PFSK-1 (cell line): ENCODE measurements around the gene EML1.

Source experiments
- POLR2AphosphoS5 ChIP-seq: IDR thresholded peaks from 2 replicates; pipeline ENCODE4 v1.6.1; 2012; ENCODE audit warnings: low read depth, mild to moderate bottlenecking, control low read depth, low read length, moderate library complexity
- SIN3A ChIP-seq: IDR thresholded peaks from 2 replicates; pipeline ENCODE4 v1.6.1; 2012; ENCODE audit warnings: mild to moderate bottlenecking, low read length, moderate library complexity, borderline replicate concordance; ENCODE audit not compliant: insufficient read depth
- TAF1 ChIP-seq: IDR thresholded peaks from 2 replicates; pipeline ENCODE4 v1.6.1; 2012; ENCODE audit warnings: low read length, control low read depth, borderline replicate concordance; ENCODE audit not compliant: insufficient read depth
- TF ChIP-seq, protein P1 (sequence below), 2 experiments: IDR thresholded peaks; 2 replicates each; pipeline versions ENCODE4 v1.6.1 to v1.8.0; 2011 to 2012; ENCODE audit warnings: low read depth in 2 of 2, low read length in 2 of 2, control low read depth in 1 of 2, inconsistent platforms in 1 of 2, mild to moderate bottlenecking in 1 of 2, moderate library complexity in 1 of 2; ENCODE audit not compliant: insufficient read depth in 1 of 2

DNA sequence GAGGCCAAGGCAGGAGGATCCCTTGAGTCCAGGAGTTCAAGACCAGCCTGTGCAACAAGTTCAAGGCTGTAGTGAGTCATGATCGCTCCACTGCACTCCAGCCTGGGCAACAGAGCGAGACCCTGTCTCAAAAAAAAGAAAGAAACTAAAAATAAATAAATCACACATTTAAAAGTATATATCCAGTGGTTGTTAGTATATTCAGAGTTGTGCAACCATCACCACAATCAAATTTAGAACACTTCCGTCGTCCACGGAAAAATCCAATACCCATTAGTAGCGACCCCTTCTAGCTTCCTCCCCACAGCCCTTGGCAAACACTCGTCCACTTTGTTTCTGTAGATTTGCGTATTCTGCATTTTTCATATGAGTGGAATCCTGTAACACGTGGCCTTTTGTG, 44.7 kb upstream of the EML1 start:
- TF ChIP-seq POLR2AphosphoS5 (no peak), SIN3A (no peak), TAF1 (no peak)
- TF ChIP-seq, protein P1, sequence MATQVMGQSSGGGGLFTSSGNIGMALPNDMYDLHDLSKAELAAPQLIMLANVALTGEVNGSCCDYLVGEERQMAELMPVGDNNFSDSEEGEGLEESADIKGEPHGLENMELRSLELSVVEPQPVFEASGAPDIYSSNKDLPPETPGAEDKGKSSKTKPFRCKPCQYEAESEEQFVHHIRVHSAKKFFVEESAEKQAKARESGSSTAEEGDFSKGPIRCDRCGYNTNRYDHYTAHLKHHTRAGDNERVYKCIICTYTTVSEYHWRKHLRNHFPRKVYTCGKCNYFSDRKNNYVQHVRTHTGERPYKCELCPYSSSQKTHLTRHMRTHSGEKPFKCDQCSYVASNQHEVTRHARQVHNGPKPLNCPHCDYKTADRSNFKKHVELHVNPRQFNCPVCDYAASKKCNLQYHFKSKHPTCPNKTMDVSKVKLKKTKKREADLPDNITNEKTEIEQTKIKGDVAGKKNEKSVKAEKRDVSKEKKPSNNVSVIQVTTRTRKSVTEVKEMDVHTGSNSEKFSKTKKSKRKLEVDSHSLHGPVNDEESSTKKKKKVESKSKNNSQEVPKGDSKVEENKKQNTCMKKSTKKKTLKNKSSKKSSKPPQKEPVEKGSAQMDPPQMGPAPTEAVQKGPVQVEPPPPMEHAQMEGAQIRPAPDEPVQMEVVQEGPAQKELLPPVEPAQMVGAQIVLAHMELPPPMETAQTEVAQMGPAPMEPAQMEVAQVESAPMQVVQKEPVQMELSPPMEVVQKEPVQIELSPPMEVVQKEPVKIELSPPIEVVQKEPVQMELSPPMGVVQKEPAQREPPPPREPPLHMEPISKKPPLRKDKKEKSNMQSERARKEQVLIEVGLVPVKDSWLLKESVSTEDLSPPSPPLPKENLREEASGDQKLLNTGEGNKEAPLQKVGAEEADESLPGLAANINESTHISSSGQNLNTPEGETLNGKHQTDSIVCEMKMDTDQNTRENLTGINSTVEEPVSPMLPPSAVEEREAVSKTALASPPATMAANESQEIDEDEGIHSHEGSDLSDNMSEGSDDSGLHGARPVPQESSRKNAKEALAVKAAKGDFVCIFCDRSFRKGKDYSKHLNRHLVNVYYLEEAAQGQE (IDR thresholded peaks at IDR 0.05; ENCODE audit: insufficient read depth in 1 of 2, low read depth in 2 of 2, low read length in 2 of 2), result no peak
